ENCODE measurements around the gene KLRG1. TPM values are rescaled to one million over a fixed set of nuclear protein-coding genes. Genes with fewer than 3 reads are reported as not detected.

KLRG1 gene
- total RNA-seq (1 to 10 TPM; 3.5 to 4.6 TPM), polyA plus RNA-seq (ENCODE audit: insufficient read depth, low read depth, low replicate concordance) (2.4 TPM)
- long read RNA-seq, donor 1: 0 reads
- long read RNA-seq, donor 2, partial matches to known transcripts: 0 of 1 reads
- long read RNA-seq, donor 2, other reads (novel, unspliced or antisense): 0 of 1 reads

DNA sequence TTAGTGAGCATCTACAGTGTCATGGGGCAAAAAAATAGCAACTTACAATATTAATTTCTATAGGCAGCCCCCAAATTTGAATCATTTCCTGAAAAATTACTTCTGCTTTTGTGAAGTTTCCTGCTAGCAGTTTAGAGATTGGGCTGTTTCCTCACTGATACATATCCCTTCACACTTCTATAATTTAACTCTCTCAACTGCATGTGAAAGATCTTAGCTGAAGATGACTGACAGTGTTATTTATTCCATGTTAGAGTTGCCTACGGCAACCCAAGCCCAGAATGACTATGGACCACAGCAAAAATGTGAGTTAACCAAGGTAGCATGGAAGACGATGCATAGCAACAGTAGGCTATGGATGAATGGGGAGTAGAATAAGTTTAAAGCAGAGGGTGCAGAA is at the start of gene KLRG1:
Gene KLRG1 (plus strand): TSS at position 134 of the 400 bp plus-strand sequence. CDS start 90 bp downstream, at position 224.
- H3K27me3 ChIP-seq: no peaks in the 10 kb centered on the region
- no peaks in the 10 kb centered on the region for H3K36me3 ChIP-seq (ENCODE audit: low read depth, missing control alignments)
- intact Hi-C loops (cut with DNase I; ENCODE audit: low total_unique reads): no loop called here
- no peaks in the 10 kb centered on the region for H3K4me1 ChIP-seq
- 78 to 88% methylated on average over 2 of the region's 2 CpGs for WGBS, 2 donors
- no peaks in the 10 kb centered on the region for H3K9me3 ChIP-seq
- no peak within 1 kb of the TSS for H3K4me3 ChIP-seq
- TF ChIP-seq POLR2A (IDR thresholded peaks at IDR 0.05): no peak
- TF ChIP-seq, protein P1, sequence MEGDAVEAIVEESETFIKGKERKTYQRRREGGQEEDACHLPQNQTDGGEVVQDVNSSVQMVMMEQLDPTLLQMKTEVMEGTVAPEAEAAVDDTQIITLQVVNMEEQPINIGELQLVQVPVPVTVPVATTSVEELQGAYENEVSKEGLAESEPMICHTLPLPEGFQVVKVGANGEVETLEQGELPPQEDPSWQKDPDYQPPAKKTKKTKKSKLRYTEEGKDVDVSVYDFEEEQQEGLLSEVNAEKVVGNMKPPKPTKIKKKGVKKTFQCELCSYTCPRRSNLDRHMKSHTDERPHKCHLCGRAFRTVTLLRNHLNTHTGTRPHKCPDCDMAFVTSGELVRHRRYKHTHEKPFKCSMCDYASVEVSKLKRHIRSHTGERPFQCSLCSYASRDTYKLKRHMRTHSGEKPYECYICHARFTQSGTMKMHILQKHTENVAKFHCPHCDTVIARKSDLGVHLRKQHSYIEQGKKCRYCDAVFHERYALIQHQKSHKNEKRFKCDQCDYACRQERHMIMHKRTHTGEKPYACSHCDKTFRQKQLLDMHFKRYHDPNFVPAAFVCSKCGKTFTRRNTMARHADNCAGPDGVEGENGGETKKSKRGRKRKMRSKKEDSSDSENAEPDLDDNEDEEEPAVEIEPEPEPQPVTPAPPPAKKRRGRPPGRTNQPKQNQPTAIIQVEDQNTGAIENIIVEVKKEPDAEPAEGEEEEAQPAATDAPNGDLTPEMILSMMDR (IDR thresholded peaks at IDR 0.05): no peak
- no peak within 1 kb of the TSS for H3K27ac ChIP-seq
- DNase-seq: no peak

GRCh38 chr12:8941691-8942478 is 47.5 kb upstream of the KLRG1 start:
- Histone ChIP-seq H3K27me3 (no peaks in the 10 kb centered on the region), H3K4me3 (no peak overlapping the region), H3K27ac (no peak overlapping the region), H3K36me3 (ENCODE audit: low read depth, missing control alignments) (no peaks in the 10 kb centered on the region), H3K9me3 (no peaks in the 10 kb centered on the region), H3K4me1 (no peaks in the 10 kb centered on the region)
- intact Hi-C loops (cut with DNase I; ENCODE audit: low total_unique reads): no loop called here
- TF ChIP-seq POLR2A (IDR thresholded peaks at IDR 0.05): no peak
- TF ChIP-seq, protein P1 (IDR thresholded peaks at IDR 0.05): no peak
- no peak for DNase-seq
- 72 to 80% methylated on average over 5 of the region's 5 CpGs for WGBS, 2 donors

DNA sequence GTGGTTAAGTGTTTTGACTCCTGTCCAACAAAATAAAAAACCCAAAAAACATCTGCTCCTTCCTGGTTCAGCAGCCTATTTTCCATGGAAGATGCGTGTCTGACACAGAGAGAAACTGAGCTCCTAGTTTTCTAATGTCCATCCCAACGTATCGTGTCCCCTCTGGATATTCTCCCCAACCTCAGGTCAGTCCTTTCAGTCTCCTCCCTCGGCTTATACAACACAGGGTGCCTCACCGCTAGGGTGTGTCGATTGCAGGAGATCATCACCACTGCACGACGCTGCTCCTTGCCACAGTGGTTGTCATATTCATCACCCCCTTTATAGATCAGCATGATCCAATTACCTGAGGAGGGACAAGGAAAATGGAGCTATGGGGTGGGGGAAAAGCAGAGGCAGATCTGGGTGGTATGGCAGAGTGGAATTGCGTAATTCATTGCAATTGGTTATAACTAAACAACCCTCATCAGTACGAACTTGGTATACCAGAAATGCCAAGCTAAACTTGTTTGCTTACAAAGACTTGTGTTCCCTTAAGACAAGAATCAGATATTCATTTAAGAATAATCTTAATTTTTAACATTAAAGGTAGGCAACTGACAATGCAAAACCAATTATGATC is 45.7 kb upstream of the KLRG1 start:
- TF ChIP-seq, protein P1 (IDR thresholded peaks at IDR 0.05): no peak
- no peak for TF ChIP-seq POLR2A (IDR thresholded peaks at IDR 0.05)
- intact Hi-C loops (cut with DNase I; ENCODE audit: low total_unique reads): no loop called here
- no peak for DNase-seq
- Histone ChIP-seq H3K27me3 (no peaks in the 10 kb centered on the region), H3K9me3 (no peaks in the 10 kb centered on the region), H3K4me1 (no peaks in the 10 kb centered on the region), H3K27ac (no peak overlapping the region), H3K4me3 (no peak overlapping the region), H3K36me3 (ENCODE audit: low read depth, missing control alignments) (no peaks in the 10 kb centered on the region)
- 93 to 99% methylated on average over 10 of the region's 10 CpGs for WGBS, 2 donors

DNA sequence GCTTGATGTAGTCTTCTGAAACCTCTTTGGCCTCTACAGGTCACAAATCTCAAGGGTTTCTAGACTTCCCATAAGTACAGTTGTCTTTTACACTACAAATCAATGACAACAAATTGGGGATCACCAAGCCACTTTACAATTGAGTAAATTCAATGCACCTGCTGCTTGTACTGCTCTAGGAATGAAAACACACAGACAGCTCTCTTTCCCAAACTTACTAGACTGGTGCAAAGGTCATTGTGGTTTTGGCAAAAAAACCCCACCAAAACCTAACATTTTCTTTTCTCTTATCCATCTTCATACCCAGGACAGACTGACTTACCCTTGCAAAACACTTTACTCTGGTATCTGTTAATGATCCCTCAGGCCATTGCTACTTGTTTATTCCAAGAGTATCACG is 42.6 kb upstream of the KLRG1 start:
- intact Hi-C loops (cut with DNase I; ENCODE audit: low total_unique reads): no loop called here
- H3K27me3 ChIP-seq: no peaks in the 10 kb centered on the region
- no peak for DNase-seq
- H3K36me3 ChIP-seq (ENCODE audit: low read depth, missing control alignments): no peaks in the 10 kb centered on the region
- H3K27ac ChIP-seq: no peak overlapping the region
- H3K4me3 ChIP-seq: no peak overlapping the region
- 81 to 94% methylated on average over 1 of the region's 1 CpG for WGBS, 2 donors
- H3K9me3 ChIP-seq: no peaks in the 10 kb centered on the region
- no peaks in the 10 kb centered on the region for H3K4me1 ChIP-seq
- TF ChIP-seq, protein P1 (IDR thresholded peaks at IDR 0.05): no peak
- TF ChIP-seq POLR2A (IDR thresholded peaks at IDR 0.05): no peak

Measured in testis (tissue), 5 donors.